RWPE1 (cell line): ENCODE data around the gene IGFBP6.
"Not testable (repeated sequence)": the region's sequence is repeated elsewhere in the genome, so short reads cannot be mapped to it uniquely, and the experiment has no call there.

Experiments used
- CTCF ChIA-PET: fragments of 350-600 bp; sonication (Branson Sonifier 250); formaldehyde crosslinking; extraction: SDS; loops from one replicate; lab custom pipeline; 2021; lab: Yijun Ruan, JAX
- POLR2A ChIA-PET: fragments of 400-600 bp; formaldehyde crosslinking; extraction: SDS; loops from one replicate; lab custom pipeline; 2020; ENCODE audit warnings: antibody characterized with exemption; ENCODE audit not compliant: low non-redundant PET; lab: Yijun Ruan, JAX
- DNase-seq: peaks from one replicate; pipeline ENCODE4 v3.0.0; 2012; ENCODE audit warnings: low spot score
- H3K27ac ChIP-seq: fragments of 450-650 bp; 2 replicates; pipeline ENCODE4 v1.5.1; 2017
- CTCF ChIP-seq: fragments of 450-650 bp; conservative IDR thresholded peaks from 2 replicates; pipeline ENCODE4 v1.5.1; 2017; ENCODE audit warnings: low read depth, mild to moderate bottlenecking

The IGFBP6 gene

GRCh38 chr12:53107122-53107521, 9.7 kb downstream of the IGFBP6 start:
- CTCF ChIA-PET: no interaction called here
- POLR2A ChIA-PET: no interaction called here
- DNase-seq: no peak
- no peak for TF ChIP-seq CTCF
- H3K27ac ChIP-seq: no peak overlapping the region

- POLR2A ChIA-PET, H3K27ac ChIP-seq, DNase-seq, CTCF ChIA-PET: not testable (repeated sequence)
Observed at GRCh38 chr12:53112431-53112830, 15.0 kb downstream of the IGFBP6 start.

- DNase-seq: no peak
- ChIA-PET CTCF (interaction anchor here (1.0 kb wide), 1 partner anchor 14 kb away, joined by 4 read pairs; no protein-coding TSS in a partner anchor), POLR2A (no interaction called here)
- no peak overlapping the region for H3K27ac ChIP-seq
- no peak for TF ChIP-seq CTCF
Observed at GRCh38 chr12:53113136-53113705, 15.8 kb downstream of the IGFBP6 start.

- H3K27ac ChIP-seq: no peak overlapping the region
- DNase-seq: no peak
- no peak for TF ChIP-seq CTCF
- CTCF ChIA-PET: interaction anchor here (1.0 kb wide), 1 partner anchor 15 kb away, joined by 4 read pairs; no protein-coding TSS in a partner anchor
- POLR2A ChIA-PET: no interaction called here
Observed at GRCh38 chr12:53113951-53114350, 16.5 kb downstream of the IGFBP6 start.

GRCh38 chr12:53115112-53115890, 17.8 kb downstream of the IGFBP6 start:
- H3K27ac ChIP-seq: no peak overlapping the region
- ChIA-PET POLR2A (interaction anchor here (0.5 kb wide), 1 partner anchor 21 kb away, joined by 5 read pairs; no protein-coding TSS in a partner anchor), CTCF (interaction anchor here (0.6 kb wide), 1 partner anchor 310 kb away, joined by 3 read pairs; no protein-coding TSS in a partner anchor)
- no peak for DNase-seq
- TF ChIP-seq CTCF: no peak

- POLR2A ChIA-PET: interaction anchor here (0.5 kb wide), 1 partner anchor 20 kb away, joined by 5 read pairs; no protein-coding TSS in a partner anchor
- CTCF ChIA-PET: interaction anchor here (0.6 kb wide), 2 partner anchors 16 to 209 kb away, joined by 3 to 4 read pairs; no protein-coding TSS in a partner anchor
- H3K27ac ChIP-seq: no peak overlapping the region
- DNase-seq: no peak
- TF ChIP-seq CTCF: no peak
Observed at GRCh38 chr12:53115891-53116648, 18.6 kb downstream of the IGFBP6 start.
